Raji (cell line): ENCODE measurements around the gene MYBPC2.

Source experiments
- POLR2A ChIP-seq: IDR thresholded peaks from 2 replicates; pipeline ENCODE4 v1.6.1; 2011; ENCODE audit warnings: low read depth, low read length, control low read depth; ENCODE audit not compliant: insufficient read depth

MYBPC2 gene

GRCh38 chr19:50478901-50479715 lies 46.4 kb downstream of the MYBPC2 start:
- no peak for TF ChIP-seq POLR2A

- no peak for TF ChIP-seq POLR2A
These were observed 47.1 kb downstream of the MYBPC2 start for GRCh38 chr19:50479761-50480251.

DNA sequence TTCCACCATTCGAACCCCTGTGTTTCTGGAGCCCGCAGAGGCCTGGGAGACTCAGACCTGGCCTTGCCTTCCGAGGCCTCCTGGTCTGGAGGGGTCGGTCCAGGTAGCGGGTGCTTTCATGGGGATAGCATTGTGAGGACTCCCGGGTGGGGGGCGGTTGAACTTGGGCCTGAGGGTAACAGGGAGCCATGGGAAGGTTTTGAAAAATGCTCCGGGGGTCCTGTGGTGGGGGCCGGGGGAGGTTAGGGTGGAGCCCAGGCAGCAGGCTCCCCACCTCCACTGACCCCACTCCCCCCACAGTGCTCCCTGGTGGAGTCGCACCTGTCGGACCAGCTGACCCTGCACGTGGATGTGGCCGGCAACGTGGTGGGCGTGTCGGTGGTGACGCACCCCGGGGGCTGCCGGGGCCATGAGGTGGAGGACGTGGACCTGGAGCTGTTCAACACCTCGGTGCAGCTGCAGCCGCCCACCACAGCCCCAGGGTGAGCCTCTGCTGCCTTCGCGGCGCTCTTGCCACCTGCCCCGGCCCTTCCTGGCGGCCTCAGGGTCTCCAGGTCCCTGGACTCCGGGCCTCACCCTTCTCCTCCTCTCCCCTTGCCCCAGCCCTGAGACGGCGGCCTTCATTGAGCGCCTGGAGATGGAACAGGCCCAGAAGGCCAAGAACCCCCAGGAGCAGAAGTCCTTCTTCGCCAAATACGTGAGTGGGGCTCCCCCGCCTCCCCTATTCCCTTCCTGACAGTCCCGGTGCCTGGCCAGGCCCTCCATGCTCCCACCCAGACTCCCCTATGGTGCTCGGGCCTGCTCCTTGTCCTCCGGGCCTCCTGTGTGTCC lies 47.8 kb downstream of the MYBPC2 start:
- no peak for TF ChIP-seq POLR2A

- no peak for TF ChIP-seq POLR2A
These were observed 48.9 kb downstream of the MYBPC2 start for GRCh38 chr19:50481351-50482149.

GRCh38 chr19:50482271-50482855 lies 49.7 kb downstream of the MYBPC2 start:
- TF ChIP-seq POLR2A, result no peak

DNA sequence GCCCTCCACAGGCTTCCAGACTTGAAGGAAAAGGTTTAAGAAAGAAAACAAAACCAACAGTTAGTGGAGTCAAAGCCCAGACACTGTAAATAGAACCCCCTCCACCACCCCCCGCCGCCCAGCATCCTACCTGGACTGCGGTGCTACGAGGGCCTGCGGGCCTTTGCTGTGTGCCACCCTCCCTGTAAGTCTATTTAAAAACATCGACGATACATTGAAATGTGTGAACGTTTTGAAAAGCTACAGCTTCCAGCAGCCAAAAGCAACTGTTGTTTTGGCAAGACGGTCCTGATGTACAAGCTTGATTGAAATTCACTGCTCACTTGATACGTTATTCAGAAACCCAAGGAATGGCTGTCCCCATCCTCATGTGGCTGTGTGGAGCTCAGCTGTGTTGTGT lies 50.2 kb downstream of the MYBPC2 start:
- TF ChIP-seq POLR2A, result no peak

DNA sequence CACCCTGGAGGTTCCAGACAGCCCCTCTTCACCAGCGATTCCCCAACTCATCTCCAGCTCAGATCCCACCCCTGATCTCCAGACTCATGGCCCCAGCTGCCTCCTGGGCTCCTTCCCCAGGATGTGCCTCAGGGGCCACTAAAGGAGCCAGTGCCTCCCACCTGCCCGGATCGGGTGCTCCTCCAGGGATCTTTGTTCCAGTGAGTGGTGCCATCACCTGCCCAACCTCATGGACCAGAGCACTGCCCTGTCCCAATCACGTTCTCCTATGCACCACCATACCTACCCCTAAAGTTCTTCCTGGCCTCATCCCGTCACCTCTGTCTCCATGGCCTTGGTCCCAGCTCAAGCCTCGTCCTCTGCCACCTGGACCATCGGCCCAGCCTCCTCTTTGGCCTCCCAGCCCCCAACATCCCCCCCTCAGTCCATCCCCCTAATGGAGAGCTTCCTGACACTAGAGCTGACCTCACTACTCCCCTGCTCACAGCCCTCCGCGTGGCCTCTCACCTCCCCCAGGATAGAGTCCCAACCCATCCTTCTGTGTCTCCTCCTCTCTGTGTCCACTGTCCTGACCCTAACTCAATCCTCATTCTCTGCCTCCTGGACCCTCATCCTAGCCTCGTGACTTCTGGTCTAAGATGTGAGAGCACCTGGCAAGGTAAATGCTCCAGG lies 52.7 kb downstream of the MYBPC2 start:
- no peak for TF ChIP-seq POLR2A

- TF ChIP-seq POLR2A, result no peak
These were observed 54.3 kb downstream of the MYBPC2 start for GRCh38 chr19:50486823-50487515.

- no peak for TF ChIP-seq POLR2A
These were observed 55.9 kb downstream of the MYBPC2 start for GRCh38 chr19:50488389-50489194.

DNA sequence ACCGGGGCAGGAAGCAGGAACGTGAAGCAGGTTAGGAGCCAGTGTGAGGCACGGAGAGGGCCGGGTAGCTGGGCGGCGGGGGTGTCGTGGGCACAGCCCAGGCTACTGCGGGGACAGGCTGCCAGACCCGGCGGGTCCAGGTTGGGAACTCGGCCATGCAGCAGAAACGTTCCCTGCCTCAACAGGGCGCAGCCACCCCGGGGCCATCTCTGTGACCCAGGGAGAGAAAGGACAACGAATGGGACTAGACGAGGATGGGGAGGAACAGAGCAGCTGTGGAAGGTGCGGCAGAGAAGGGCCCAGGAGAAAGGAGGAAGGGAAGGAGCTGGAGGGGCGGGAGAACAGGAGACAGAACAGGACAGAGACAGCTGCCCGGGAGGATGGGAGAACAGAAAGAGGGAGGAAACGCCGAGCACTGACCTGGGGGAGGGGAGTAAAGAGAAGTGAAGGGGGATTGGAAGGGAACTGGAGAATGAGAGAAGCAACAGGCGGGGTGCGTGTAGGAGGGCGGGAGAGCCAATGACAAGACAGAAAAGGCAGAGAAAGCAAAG lies 56.8 kb downstream of the MYBPC2 start:
- no peak for TF ChIP-seq POLR2A

DNA sequence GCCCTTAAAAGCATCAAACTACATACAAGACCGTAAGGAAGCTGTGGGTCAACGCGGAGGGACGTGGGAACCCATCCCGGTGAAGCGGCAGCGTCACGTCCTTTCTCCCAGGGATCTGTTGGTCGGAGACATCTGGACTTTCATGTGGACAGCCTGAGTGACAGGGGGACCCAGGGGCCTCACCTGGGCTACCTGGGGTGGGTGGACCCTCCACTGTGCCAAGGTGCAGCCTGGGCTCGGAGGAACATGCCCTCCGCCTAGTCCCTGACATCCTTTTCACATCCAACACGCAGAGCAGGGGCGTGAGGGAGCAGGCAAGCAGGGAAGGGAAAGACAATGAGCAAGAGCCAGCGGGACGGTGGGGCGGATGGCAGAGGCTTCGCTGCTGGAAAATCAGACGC lies 57.7 kb downstream of the MYBPC2 start:
- TF ChIP-seq POLR2A, result no peak

GRCh38 chr19:50490991-50491472 lies 58.3 kb downstream of the MYBPC2 start:
- no peak for TF ChIP-seq POLR2A
